ENCODE results near the gene SLCO2B1. TPM values are rescaled to one million over a fixed set of nuclear protein-coding genes. Genes with fewer than 3 reads are reported as not detected.
A peak's percentile ranks its signal among the peaks of the same experiment; 100 is the strongest.

The SLCO2B1 gene
- total RNA-seq, 4 donors from 2014 or later: 50.4 to 160 (median 66.3) TPM

GRCh38 chr11:75140269-75141138 lies 10.4 kb upstream of the SLCO2B1 start:
- H3K4me1 ChIP-seq: peaks cover 0 to 30% (median 4%) of the 10 kb centered on the region in 4 donors
- no peaks in the 10 kb centered on the region for H3K9me3 ChIP-seq
- no peak overlapping the region for H3K4me3 ChIP-seq
- no peaks in the 10 kb centered on the region for H3K36me3 ChIP-seq
- no peaks in the 10 kb centered on the region for H3K27me3 ChIP-seq
- peak; percentile 60 to 76 for DNase-seq (ENCODE audit: low spot score in 2 of 2)
- no peak overlapping the region for H3K27ac ChIP-seq
- TF ChIP-seq POLR2A (IDR thresholded peaks at IDR 0.05) (no peak), CTCF (IDR thresholded peaks at IDR 0.05) (peak; percentile 75 to 94 (median 87))
- 36 to 39% methylated on average over 21 to 22 of the region's 22 CpGs for whole genome bisulfite sequencing, 2 donors

- no peak for DNase-seq (ENCODE audit: low spot score in 2 of 2)
- H3K4me3 ChIP-seq: no peak overlapping the region
- 46 to 61% methylated on average over 6 of the region's 6 CpGs for WGBS, 2 donors
- no peaks in the 10 kb centered on the region for H3K27me3 ChIP-seq
- H3K36me3 ChIP-seq: no peaks in the 10 kb centered on the region
- peaks cover 0 to 30% (median 4%) of the 10 kb centered on the region in 4 donors for H3K4me1 ChIP-seq
- TF ChIP-seq CTCF (IDR thresholded peaks at IDR 0.05) (no peak), POLR2A (IDR thresholded peaks at IDR 0.05) (no peak), EP300 (IDR thresholded peaks at IDR 0.05) (no peak)
- H3K9me3 ChIP-seq: no peaks in the 10 kb centered on the region
- no peak overlapping the region for H3K27ac ChIP-seq
Observed at GRCh38 chr11:75141166-75141565, 9.7 kb upstream of the SLCO2B1 start.

- no peaks in the 10 kb centered on the region for H3K36me3 ChIP-seq
- H3K4me3 ChIP-seq: no peak overlapping the region
- WGBS, 2 donors: 45 to 50% methylated on average over 9 to 10 of the region's 10 CpGs
- H3K9me3 ChIP-seq: no peaks in the 10 kb centered on the region
- TF ChIP-seq CTCF (IDR thresholded peaks at IDR 0.05) (peak in 2 of 5 experiments; percentile 26 to 33), POLR2A (IDR thresholded peaks at IDR 0.05) (no peak), EP300 (IDR thresholded peaks at IDR 0.05) (peak in 1 of 2 donors; percentile 51)
- peaks cover 0 to 35% (median 4%) of the 10 kb centered on the region in 4 donors for H3K4me1 ChIP-seq
- no peaks in the 10 kb centered on the region for H3K27me3 ChIP-seq
- peak; percentile 54 to 65 for DNase-seq (ENCODE audit: low spot score in 2 of 2)
- H3K27ac ChIP-seq: no peak overlapping the region
Observed at GRCh38 chr11:75142714-75143419, 8.0 kb upstream of the SLCO2B1 start.

GRCh38 chr11:75143420-75143731 lies 7.5 kb upstream of the SLCO2B1 start:
- Histone ChIP-seq H3K27ac (no peak overlapping the region), H3K4me1 (peaks cover 0 to 35% (median 4%) of the 10 kb centered on the region in 4 donors), H3K9me3 (no peaks in the 10 kb centered on the region), H3K27me3 (no peaks in the 10 kb centered on the region), H3K36me3 (no peaks in the 10 kb centered on the region), H3K4me3 (no peak overlapping the region)
- no peak for DNase-seq (ENCODE audit: low spot score in 2 of 2)
- 50 to 57% methylated on average over 6 of the region's 6 CpGs for WGBS, 2 donors
- TF ChIP-seq EP300 (IDR thresholded peaks at IDR 0.05) (no peak), POLR2A (IDR thresholded peaks at IDR 0.05) (no peak), CTCF (IDR thresholded peaks at IDR 0.05) (no peak)

- 39 to 43% methylated on average over 3 of the region's 3 CpGs for WGBS, 2 donors
- Histone ChIP-seq H3K9me3 (no peaks in the 10 kb centered on the region), H3K27ac (no peak overlapping the region), H3K4me1 (peaks cover 0 to 35% (median 5%) of the 10 kb centered on the region in 4 donors), H3K4me3 (no peak overlapping the region), H3K27me3 (no peaks in the 10 kb centered on the region), H3K36me3 (no peaks in the 10 kb centered on the region)
- no peak for DNase-seq (ENCODE audit: low spot score in 2 of 2)
- TF ChIP-seq EP300 (IDR thresholded peaks at IDR 0.05): no peak
- no peak for TF ChIP-seq CTCF (IDR thresholded peaks at IDR 0.05)
- no peak for TF ChIP-seq POLR2A (IDR thresholded peaks at IDR 0.05)
Observed at GRCh38 chr11:75144716-75145014, 6.2 kb upstream of the SLCO2B1 start.

All from tibial nerve (tissue), 4 donors.